K562 (cell line): ENCODE measurements around the gene ETS2. TPM values are rescaled to one million over a fixed set of nuclear protein-coding genes. Genes with fewer than 3 reads are reported as not detected.
A peak's percentile ranks its signal among the peaks of the same experiment; 100 is the strongest.

Experiments used
- CEBPG ChIP-seq, 3 experiments: fragments of 200-800 bp in 1 of 3; sonication (Bioruptor generic) in 1 of 3; sonication (generic) in 1 of 3; formaldehyde crosslinking in 1 of 3; IDR thresholded peaks in 2 of 3; conservative IDR thresholded peaks in 1 of 3; 2 replicates each; pipeline versions ENCODE4 v1.6.1 to v1.8.0; 2016 to 2022; ENCODE audit warnings: missing compliant biosample characterization in 2 of 3, missing genetic modification characterization in 2 of 3, mild to moderate bottlenecking in 1 of 3, missing genetic modification reagents in 1 of 3
- DIDO1 ChIP-seq: fragments of 450-650 bp; IDR thresholded peaks from 2 replicates; pipeline ENCODE4 v1.6.1; 2016; ENCODE audit warnings: low read depth, missing biosample characterization, missing genetic modification characterization
- ILK ChIP-seq: fragments of 450-650 bp; IDR thresholded peaks from 2 replicates; pipeline ENCODE4 v1.6.1; 2016; ENCODE audit warnings: missing genetic modification characterization, low read depth, mild to moderate bottlenecking, missing compliant biosample characterization, moderate library complexity, borderline replicate concordance
- JUND ChIP-seq, 2 experiments: IDR thresholded peaks; 2 replicates in 1 of 2; 3 replicates in 1 of 2; pipeline ENCODE4 v1.6.1; 2011; ENCODE audit warnings: borderline replicate concordance in 2 of 2, low read depth in 2 of 2, low read length in 2 of 2, improper control_type of control experiment in 1 of 2, missing biosample characterization in 1 of 2, missing genetic modification characterization in 1 of 2, missing genetic modification reagents in 1 of 2
- MEIS2 ChIP-seq: fragments of 450-650 bp; IDR thresholded peaks from 2 replicates; pipeline ENCODE4 v1.6.1; 2014; ENCODE audit warnings: mild to moderate bottlenecking; ENCODE audit not compliant: partially characterized antibody
- NFIX ChIP-seq: fragments of 250-450 bp; sonication (Bioruptor Pico); IDR thresholded peaks from 2 replicates; pipeline ENCODE4 v1.4.0; 2020; ENCODE audit warnings: low read depth, mild to moderate bottlenecking, moderate library complexity
- RBM25 ChIP-seq: fragments of 200-400 bp; formaldehyde crosslinking; IDR thresholded peaks from 2 replicates; pipeline ENCODE4 v1.6.1; 2018; ENCODE audit warnings: low read length, low read depth, moderate library complexity; ENCODE audit not compliant: severe bottlenecking
- TARDBP ChIP-seq: fragments of 450-650 bp; IDR thresholded peaks from 2 replicates; pipeline ENCODE4 v1.6.1; 2016
- ZFP30 ChIP-seq: fragments of 250-450 bp; sonication (Bioruptor Pico); IDR thresholded peaks from 2 replicates; pipeline ENCODE4 v1.8.0; 2022; ENCODE audit warnings: moderate library complexity, mild to moderate bottlenecking, inconsistent platforms, borderline replicate concordance
- ZNF766 ChIP-seq: fragments of 200-800 bp; sonication (Bioruptor generic); conservative IDR thresholded peaks from 2 replicates; pipeline ENCODE4 v1.6.1; 2016; ENCODE audit warnings: missing genetic modification characterization, missing compliant biosample characterization
- ZNF77 ChIP-seq: fragments of 250-450 bp; sonication (Bioruptor Pico); IDR thresholded peaks from 2 replicates; pipeline ENCODE4 v1.5.0; 2020
- polyA plus RNA-seq, 8 experiments: library from polyadenylated mRNA; depleted of rRNA in 4 of 8; stranded (reverse) in 5 of 8; unstranded in 3 of 8; fragments of >200 nt; fragmentation: Nextera tagmentation in 2 of 8; fragmentation: Illumina TruSeq in 1 of 8; extraction: Ambion mirVana in 2 of 8; extraction: Trizol in 1 of 8; gene quantifications; 2 replicates each; pipeline versions ENCODE4 v1.2.1 to v1.2.3, GENCODE V29; 2011 to 2014; ENCODE audit warnings: inconsistent platforms in 1 of 8, missing spikeins in 1 of 8
- total RNA-seq, 7 experiments: library from RNA; depleted of rRNA in 6 of 7; stranded (reverse); fragments of >200 nt in 6 of 7; fragmentation: Illumina TruSeq in 2 of 7; extraction: Trizol in 2 of 7; gene quantifications; 2 replicates each; pipeline versions ENCODE4 v1.2.1 to v1.2.3, GENCODE V29; 2011 to 2021; ENCODE audit warnings: low replicate concordance in 1 of 7
- TF ChIP-seq, protein P1 (sequence below), 3 experiments: IDR thresholded peaks in 2 of 3; conservative IDR thresholded peaks in 1 of 3; 2 replicates each; pipeline ENCODE4 v1.5.1; 2011 to 2012; ENCODE audit warnings: low read length in 3 of 3, mild to moderate bottlenecking in 3 of 3, control low read depth in 2 of 3, improper control_type of control experiment in 1 of 3, inconsistent platforms in 1 of 3, low read depth in 1 of 3, mixed read lengths in 1 of 3, moderate library complexity in 1 of 3; ENCODE audit not compliant: insufficient read depth in 2 of 3
- TF ChIP-seq, protein P2 (sequence below): fragments of 250-450 bp; sonication (Bioruptor Pico); IDR thresholded peaks from 2 replicates; pipeline ENCODE4 v1.9.0; 2021; ENCODE audit warnings: mild to moderate bottlenecking, inconsistent platforms
- TF ChIP-seq, protein P3 (sequence below): sonication (generic); formaldehyde crosslinking; IDR thresholded peaks from 2 replicates; pipeline ENCODE4 v1.8.1; 2023; ENCODE audit warnings: mild to moderate bottlenecking, missing genetic modification reagents
- TF ChIP-seq, protein P4 (sequence below): fragments of 250-450 bp; sonication (Bioruptor Pico); IDR thresholded peaks from 2 replicates; pipeline ENCODE4 v1.8.0; 2021; ENCODE audit warnings: mild to moderate bottlenecking, moderate library complexity

ETS2 gene
- total and polyA plus RNA-seq, 9 of the 15 experiments (the other 6 are each of a cell fraction or from before 2014, with no cell fraction given) = 1.7 to 24.4 (median 12.2) TPM

DNA sequence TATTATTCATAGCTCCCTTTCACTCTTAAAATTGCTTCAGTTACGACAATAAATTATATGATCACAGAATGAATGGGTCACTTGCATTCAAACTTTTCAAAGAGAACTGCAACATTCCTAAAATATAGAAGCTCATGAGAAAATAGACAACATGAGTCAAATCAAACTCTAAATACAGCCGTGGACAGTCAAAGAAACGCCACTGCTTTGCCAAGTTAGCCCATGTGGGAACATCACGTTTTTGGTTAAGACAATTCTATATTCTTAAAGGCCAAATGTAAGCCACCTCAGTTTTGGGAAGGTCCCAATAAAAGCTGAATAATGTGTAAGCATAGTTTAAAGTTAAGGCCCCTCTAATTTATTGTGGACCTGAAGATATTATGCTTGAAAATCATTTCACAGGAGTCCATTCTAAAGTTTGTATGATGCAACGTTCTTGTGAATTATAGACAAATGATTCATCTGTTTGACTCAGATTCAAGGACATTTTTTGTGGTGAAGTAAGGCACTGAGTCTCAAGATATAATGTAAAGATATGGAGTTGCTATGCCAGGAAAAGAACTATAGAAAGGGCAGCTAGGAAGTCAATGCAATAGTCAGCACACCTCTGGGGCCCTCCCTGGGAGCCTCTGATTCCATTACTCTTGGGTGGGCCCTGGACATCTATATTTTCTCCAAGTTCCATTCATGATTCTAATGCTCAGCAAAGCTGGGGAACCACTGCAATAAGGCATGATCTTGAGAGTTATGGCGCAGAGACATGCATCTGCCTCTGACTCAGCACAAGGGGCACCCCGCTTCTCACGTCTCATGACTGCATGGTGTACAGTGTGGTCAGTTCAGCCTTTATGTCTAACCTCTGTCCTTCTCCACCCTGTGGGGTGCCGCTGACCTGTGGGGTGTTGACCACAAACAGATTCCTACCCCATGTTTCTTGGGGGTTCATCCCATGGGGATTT is 33.9 kb downstream of the ETS2 start (continued):
- 0 out of 2 replicates have a peak, but pooled peaks have one; percentile 30 for TF ChIP-seq DIDO1 (tag)
- TF ChIP-seq ILK (tag) = peak; percentile 36; the same call in 1 of the 2 replicates
- no peak for TF ChIP-seq TARDBP
- peak; percentile 44; the same call in 1 of the 2 replicates for TF ChIP-seq CEBPG (CRISPR knock-in tag; IDR thresholded peaks at IDR 0.05)
- TF ChIP-seq CEBPG (tag; conservative IDR thresholded peaks at IDR 0.05 in 1 of 2, IDR thresholded peaks at IDR 0.05 in 1 of 2) = peak; percentile 96 to 99
- TF ChIP-seq, protein P1, sequence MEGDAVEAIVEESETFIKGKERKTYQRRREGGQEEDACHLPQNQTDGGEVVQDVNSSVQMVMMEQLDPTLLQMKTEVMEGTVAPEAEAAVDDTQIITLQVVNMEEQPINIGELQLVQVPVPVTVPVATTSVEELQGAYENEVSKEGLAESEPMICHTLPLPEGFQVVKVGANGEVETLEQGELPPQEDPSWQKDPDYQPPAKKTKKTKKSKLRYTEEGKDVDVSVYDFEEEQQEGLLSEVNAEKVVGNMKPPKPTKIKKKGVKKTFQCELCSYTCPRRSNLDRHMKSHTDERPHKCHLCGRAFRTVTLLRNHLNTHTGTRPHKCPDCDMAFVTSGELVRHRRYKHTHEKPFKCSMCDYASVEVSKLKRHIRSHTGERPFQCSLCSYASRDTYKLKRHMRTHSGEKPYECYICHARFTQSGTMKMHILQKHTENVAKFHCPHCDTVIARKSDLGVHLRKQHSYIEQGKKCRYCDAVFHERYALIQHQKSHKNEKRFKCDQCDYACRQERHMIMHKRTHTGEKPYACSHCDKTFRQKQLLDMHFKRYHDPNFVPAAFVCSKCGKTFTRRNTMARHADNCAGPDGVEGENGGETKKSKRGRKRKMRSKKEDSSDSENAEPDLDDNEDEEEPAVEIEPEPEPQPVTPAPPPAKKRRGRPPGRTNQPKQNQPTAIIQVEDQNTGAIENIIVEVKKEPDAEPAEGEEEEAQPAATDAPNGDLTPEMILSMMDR (IDR thresholded peaks at IDR 0.05 in 2 of 3, conservative IDR thresholded peaks at IDR 0.05 in 1 of 3; ENCODE audit: insufficient read depth in 2 of 3, low read depth in 1 of 3, low read length in 3 of 3) = no peak
- TF ChIP-seq ZNF77 (CRISPR knock-in tag) = no peak
- TF ChIP-seq, protein P2, sequence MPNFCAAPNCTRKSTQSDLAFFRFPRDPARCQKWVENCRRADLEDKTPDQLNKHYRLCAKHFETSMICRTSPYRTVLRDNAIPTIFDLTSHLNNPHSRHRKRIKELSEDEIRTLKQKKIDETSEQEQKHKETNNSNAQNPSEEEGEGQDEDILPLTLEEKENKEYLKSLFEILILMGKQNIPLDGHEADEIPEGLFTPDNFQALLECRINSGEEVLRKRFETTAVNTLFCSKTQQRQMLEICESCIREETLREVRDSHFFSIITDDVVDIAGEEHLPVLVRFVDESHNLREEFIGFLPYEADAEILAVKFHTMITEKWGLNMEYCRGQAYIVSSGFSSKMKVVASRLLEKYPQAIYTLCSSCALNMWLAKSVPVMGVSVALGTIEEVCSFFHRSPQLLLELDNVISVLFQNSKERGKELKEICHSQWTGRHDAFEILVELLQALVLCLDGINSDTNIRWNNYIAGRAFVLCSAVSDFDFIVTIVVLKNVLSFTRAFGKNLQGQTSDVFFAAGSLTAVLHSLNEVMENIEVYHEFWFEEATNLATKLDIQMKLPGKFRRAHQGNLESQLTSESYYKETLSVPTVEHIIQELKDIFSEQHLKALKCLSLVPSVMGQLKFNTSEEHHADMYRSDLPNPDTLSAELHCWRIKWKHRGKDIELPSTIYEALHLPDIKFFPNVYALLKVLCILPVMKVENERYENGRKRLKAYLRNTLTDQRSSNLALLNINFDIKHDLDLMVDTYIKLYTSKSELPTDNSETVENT (CRISPR knock-in tag) = no peak
- TF ChIP-seq, protein P3, sequence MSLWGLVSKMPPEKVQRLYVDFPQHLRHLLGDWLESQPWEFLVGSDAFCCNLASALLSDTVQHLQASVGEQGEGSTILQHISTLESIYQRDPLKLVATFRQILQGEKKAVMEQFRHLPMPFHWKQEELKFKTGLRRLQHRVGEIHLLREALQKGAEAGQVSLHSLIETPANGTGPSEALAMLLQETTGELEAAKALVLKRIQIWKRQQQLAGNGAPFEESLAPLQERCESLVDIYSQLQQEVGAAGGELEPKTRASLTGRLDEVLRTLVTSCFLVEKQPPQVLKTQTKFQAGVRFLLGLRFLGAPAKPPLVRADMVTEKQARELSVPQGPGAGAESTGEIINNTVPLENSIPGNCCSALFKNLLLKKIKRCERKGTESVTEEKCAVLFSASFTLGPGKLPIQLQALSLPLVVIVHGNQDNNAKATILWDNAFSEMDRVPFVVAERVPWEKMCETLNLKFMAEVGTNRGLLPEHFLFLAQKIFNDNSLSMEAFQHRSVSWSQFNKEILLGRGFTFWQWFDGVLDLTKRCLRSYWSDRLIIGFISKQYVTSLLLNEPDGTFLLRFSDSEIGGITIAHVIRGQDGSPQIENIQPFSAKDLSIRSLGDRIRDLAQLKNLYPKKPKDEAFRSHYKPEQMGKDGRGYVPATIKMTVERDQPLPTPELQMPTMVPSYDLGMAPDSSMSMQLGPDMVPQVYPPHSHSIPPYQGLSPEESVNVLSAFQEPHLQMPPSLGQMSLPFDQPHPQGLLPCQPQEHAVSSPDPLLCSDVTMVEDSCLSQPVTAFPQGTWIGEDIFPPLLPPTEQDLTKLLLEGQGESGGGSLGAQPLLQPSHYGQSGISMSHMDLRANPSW (CRISPR knock-in tag) = no peak
- TF ChIP-seq ZFP30 (CRISPR knock-in tag) = no peak
- no peak for TF ChIP-seq NFIX (CRISPR knock-in tag)
- no peak for TF ChIP-seq RBM25
- peak; percentile 30 for TF ChIP-seq MEIS2
- TF ChIP-seq, protein P4, sequence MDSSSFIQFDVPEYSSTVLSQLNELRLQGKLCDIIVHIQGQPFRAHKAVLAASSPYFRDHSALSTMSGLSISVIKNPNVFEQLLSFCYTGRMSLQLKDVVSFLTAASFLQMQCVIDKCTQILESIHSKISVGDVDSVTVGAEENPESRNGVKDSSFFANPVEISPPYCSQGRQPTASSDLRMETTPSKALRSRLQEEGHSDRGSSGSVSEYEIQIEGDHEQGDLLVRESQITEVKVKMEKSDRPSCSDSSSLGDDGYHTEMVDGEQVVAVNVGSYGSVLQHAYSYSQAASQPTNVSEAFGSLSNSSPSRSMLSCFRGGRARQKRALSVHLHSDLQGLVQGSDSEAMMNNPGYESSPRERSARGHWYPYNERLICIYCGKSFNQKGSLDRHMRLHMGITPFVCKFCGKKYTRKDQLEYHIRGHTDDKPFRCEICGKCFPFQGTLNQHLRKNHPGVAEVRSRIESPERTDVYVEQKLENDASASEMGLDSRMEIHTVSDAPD = no peak
- peak; percentile 62; the same call in 1 of the 2 replicates for TF ChIP-seq JUND (IDR thresholded peaks at IDR 0.05; ENCODE audit: borderline replicate concordance, low read depth, low read length)
- TF ChIP-seq JUND (tag; IDR thresholded peaks at IDR 0.05; ENCODE audit: borderline replicate concordance, low read depth, low read length) = peak; percentile 29; the same call in 1 of the 3 replicates
- 0 out of 2 replicates have a peak, but pooled peaks have one; percentile 68 for TF ChIP-seq ZNF766 (CRISPR knock-in tag)
